NCI-H82 (cell line): Measurements from ENCODE around the gene ADAMTS16.

Source experiments
- DNase-seq: peaks from one replicate; lab custom pipeline; 2025; lab: John Stamatoyannopoulos, UW

The ADAMTS16 gene

DNA sequence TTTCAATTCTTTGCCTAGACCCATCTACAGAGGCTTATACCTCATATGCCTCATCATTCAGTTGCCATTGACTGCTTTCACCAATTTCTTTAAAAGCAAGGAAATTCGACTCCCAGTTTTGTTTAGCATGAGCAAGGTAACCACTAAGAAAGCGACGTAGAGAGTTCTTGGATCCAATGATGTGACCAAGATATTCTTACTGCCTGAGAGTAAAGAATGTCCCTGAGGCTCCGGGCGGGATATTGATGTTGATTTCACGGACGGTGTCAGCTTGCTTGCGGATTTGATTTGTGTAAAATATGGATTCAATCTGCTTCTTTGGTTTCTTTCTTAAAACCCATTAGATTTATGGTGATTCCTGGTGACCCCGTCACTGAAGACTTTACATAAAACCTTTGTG lies 147.3 kb downstream of the ADAMTS16 start:
- DNase-seq = no peak

DNA sequence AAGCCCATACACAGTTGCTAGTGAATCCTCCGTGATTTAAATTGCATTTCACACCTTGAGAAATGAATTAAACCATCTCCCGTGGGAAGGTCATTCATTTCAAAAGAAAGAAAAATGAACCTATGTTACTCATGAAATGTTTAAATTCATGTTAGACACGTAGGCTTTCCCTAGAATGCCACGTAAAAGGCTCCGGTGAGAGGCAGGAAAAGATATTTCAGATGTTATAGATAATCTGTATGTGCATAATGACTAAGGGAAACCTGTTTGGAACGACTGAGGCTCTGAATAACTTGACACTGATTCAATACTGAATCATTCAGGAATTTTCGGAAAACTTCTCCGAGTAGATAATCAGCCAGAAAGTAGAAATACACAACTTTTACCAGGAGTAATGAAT lies 148.1 kb downstream of the ADAMTS16 start:
- DNase-seq = no peak

DNA sequence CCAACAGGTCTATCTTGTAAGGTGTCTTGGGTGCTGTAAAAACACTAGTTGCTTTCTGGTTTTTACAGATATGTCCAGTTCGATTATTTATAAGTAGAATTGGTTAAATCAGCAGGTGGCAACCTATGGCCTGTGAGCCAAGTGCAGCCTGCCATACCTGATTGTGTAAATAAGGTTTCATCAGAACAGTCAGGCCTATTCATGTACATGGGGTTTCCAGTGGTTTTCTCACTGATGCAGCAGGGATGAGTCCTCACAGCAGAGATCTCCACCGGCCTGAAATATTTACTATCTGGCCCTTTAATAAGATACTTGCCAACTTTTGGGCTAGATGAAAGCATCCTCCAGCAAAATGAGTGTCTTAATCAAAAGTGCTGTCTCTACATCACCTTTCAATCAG lies 149.4 kb downstream of the ADAMTS16 start:
- no peak for DNase-seq

DNA sequence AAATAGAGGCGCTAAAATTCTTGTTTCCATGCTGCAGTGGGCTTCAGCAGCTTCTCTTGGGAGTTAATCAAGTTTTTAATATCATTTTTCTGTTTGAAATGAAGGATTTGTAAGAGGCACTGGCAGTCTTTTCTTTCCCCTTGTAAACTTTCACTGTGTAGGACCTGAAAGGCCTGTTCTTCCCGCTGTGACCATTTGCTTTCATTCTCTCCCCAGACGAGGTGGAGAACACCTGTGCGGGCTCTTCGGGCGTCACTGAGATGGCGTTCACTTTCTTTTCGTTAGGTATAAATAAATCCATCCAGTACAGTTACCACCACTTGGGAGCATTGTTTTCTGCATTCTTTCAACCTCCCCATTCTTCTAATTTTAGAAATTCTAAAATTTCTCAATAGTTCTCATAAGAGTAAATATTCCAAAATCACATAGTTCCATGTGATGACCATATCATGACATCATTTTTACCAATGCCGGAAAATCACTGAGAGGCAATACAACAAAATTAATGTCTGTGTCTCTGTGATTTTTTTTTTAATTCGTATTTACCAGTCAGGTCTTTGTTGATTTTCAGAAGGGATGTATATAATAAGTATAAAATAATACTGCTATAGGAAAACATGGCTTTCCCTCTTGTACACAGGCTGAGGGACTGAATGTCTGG lies 150.7 kb downstream of the ADAMTS16 start:
- no peak for DNase-seq

DNA sequence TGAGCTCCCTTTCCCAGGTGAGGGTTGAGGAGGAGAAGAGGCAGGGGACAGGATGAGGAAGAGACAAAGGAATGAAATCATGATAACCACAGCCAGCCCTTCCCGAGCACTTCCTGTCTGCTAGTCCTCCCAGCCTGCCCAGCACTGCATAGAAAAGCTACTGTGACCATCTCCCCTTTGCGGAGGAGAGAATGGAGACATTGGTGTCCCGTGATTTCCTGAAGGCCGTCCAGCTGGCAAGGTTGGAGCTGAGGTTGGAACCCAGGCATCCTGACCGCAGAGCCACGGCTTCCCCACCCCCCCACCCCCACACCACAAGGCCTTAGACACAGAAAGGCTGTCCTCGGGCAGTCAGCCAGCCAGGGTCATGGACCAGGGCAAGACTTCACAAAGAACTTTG lies 151.2 kb downstream of the ADAMTS16 start:
- no peak for DNase-seq

DNA sequence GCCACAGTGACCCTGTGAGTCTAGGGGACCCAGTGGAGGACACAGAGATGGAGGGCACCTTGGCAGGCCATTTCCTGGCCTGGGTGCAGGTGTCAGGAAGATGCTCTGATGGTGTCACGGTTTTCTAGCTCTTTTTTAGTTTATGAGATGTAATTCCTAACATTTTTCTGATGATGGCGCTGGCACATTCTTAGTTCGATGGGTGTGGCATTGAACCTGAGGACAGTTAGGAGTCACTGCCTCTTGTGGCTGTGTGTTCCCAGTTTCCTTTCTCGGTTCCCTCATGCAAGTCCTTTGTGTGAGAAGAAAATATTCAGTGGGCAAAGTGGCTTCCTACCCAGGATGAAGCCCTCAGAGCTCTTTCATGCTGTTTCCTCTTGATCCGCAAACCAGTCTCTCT lies 152.9 kb downstream of the ADAMTS16 start:
- DNase-seq = no peak

DNA sequence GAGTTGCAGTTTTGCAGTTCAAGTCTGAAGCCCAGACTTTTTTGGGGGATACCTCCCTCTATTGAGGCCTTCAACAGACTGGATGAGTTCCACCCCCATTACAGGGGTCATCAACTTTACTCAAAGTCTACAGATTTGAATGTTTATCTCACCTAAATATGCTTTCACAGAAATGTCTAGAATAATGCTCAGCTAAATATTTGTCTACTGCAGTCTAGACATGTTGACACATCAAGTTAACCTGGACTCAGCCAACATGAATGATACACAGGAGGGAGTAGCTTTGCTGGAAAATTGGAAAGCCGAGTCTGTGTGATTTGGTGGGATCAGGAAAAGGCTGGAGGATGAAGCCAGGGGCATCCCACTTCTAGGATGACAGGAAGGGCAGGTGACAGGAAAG lies 154.3 kb downstream of the ADAMTS16 start:
- DNase-seq = no peak

DNA sequence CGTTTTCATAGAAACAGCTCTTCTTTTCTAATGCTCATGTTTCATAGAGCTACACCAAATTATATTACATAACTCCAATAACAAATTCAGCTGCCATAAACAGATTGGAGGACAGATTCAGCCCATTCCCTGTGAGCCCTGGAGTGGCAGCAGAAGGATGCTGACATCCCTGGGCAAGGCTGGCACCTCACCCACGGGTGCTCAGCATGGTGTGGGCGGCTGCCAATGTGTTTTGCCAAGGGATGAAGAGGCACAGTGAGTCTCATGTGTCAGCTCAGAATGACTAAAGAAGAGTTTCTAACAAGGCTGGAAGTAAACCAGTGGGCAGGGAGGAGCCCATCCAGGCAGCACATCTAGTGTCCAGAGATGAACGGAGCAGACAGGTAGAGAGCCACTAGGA lies 155.2 kb downstream of the ADAMTS16 start:
- no peak for DNase-seq

DNA sequence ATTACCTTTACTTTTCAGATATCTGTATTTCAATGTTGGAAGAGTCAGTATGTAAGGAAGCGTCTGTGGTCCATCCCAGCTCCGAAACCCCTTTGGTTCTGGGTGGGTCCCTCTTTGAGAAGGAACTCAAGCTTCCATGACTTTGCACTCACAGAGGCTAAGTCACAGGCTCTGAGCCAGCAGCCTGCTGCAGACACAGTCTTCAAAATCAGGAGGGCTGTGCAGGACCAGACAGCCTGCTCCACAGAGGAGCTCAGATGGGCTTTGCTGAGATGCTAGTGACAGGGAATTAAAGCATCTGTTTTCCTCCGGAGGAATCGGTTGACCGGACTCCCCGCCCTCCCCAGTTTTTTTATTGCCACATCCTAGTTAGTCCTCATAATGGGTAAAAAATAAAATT lies 155.9 kb downstream of the ADAMTS16 start:
- DNase-seq = no peak

DNA sequence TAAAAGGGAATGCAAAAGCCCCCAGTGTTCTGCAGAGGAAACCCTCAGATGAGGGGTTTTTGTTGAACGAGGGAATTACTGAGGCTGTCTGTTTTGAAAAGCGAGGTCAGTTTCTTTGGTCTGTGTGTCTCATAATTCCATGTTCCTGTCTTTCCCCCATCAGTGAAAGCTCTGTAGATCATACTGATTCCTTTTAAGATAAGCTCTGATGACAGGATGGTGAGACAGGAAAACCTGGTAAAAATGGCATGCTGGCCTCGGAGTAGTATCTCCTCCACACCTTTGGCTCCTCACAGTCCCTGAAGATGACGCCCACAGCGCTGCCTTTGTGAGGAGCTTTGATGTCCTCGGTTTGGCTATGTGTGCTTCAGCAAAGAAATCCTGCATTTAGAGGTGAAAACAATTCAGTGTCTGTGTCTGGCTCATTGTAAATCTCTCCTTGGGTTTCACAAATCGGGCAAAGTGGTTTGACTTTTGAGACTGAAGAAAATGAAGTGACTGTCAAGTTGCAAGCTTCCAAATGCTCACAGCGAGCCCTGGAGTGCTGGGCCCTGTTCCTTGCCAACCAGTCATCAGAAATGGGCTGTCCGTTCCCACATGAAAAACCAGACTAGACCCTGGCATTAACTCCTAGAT lies 157.4 kb downstream of the ADAMTS16 start:
- no peak for DNase-seq

DNA sequence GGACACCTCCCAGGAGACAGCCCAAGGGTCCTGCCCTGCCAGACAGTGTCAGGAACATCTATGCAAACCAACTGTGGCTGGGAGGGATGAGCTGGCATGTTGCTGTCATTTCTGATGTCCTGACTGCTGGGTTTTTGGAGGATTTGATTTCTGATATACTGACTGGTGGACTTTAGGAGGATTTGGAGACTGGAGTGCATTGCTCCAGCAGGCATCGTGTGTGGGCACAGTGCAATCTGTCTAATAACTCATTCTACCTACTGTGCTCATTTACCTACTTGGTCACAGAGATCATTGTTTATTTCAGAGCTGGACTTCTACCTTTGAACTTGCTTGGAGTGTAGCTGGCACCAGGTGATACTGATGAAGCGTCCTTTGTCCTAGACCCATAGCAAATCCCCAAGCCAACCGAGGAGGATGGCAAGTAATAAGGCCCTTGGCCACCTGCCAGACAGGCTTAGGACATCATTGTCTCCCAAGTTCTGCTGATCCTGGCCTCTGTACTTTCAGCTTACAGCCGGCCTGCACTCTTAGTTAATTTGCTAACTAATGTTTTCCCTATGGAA lies 158.0 kb downstream of the ADAMTS16 start:
- peak; percentile 85 for DNase-seq

DNA sequence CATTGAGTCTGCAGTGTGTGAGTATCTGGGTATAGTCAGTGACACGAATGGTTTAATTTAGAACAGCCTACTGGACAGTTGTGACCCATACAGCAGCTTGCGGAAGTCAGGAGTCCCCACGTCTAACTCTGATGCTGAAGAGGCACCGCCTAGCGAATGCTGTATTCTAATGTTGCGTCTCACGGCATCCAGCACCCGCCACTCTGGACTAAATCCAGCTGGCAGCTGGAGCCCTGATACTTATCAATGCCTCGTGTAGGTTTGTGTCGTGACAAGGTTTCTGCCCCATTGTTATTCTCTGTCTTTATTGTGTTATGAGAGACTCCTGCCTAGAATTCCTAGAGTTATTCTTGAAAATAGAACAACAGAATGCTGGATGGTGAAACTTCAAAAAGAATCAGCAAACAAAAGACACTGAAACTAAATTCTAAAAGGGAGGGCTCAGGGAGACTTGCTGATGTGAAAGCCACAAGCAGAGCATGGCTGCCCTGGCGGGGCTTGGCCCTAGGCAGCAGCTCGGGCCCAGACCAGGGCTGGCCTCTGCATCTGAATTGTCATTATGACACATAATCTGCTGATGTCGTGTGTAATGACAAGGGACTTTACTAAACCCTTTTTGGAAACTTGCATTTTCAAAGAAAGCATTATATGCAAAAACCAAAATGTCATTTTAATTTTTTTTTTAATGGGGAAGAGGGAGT lies 158.9 kb downstream of the ADAMTS16 start:
- no peak for DNase-seq

DNA sequence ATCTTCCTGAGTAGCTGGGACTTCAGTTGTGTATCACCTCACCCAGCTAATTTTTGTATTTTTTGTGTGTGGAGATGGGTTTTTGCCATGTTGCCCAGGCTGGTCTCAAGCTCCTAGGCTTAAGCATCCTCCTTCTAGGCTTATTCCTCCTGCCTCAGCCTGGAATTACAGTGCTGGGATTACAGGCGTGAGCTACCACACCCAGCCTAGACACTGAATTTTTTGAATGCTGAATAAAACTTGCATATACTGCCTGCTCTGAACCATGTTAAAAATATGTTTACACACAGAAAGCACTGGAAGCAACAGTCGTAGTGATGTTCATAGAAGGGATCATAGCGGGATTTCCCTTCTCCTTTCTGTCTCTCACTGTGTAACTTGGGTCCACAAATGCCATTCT lies 161.0 kb downstream of the ADAMTS16 start:
- DNase-seq = no peak

DNA sequence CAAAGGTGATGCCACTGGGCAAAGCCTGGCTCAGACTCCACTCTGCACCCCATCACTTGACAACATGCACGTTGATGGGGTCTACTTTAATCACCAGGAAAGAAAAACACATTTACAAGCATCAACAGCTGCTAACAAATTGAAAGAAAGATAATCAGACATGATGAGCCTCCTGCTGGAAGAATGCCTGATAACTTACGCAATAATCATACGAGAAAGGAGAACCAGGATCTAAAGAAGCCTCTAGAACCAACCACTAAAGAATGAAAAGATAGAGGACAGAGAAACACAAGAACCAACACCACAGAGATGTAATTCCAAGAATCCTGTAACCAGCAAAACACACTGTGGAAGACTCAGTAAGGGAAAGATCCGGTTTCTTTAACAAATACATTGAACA lies 162.1 kb downstream of the ADAMTS16 start:
- DNase-seq = no peak

DNA sequence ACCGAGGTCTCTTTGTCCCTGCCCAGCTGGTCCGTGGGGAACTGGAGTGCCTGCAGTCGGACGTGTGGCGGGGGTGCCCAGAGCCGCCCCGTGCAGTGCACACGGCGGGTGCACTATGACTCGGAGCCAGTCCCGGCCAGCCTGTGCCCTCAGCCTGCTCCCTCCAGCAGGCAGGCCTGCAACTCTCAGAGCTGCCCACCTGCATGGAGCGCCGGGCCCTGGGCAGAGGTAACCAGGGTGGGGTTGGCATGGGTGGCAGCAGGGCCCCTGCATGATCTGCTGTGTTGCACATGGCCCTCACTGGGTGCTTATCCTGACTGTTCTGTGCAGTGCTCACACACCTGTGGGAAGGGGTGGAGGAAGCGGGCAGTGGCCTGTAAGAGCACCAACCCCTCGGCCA lies 163.1 kb downstream of the ADAMTS16 start:
- DNase-seq = no peak

DNA sequence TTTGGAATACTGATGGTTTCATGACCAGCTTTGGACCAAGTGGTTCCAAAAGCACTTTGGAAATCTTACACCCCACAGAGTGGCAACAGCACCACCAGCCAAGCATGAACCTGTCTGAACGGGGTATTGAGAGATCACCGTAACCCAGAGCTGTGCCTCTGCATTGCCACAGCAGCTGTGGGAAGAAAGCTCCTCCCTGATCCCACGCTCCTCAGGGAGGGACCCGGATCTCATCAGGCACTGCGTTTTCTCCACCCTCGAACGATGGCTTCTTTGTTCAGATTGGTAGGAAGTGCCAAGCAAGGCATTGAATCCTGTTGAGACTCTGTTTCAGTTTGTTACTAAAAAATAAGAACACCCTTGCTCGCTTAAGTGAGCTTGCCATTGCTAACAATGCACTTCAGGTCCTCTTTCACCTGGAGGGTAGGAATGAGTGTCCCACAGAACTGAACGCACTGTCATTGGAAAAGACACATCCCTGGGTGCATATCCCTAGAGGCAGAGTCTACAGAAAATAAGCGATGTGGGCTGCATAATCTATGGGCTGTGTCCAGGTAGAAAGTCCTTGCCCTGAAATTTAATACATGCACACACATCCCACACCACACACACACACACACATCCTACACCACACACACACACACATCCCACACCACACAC lies 164.4 kb downstream of the ADAMTS16 start:
- peak; percentile 37 for DNase-seq

DNA sequence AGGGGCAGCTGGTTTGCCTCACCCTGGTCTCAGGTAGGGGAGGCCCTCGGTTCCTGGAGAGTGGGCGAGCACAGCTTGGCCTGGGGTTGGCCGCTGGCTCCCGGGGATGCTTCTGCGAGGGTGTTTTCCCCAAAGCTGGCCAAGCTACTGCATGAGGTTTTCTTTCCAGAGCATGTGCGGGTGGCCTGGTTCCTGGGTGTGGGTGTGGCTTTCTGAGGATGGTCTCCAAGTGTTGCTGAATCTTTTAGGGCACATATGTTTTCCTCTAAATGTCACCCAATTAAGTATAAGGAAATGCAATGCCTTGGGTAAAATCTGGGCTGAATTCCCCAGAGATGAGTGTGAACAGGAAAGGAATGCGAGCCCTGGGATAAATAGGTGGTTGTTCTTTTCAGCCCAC lies 166.6 kb downstream of the ADAMTS16 start:
- DNase-seq = no peak

DNA sequence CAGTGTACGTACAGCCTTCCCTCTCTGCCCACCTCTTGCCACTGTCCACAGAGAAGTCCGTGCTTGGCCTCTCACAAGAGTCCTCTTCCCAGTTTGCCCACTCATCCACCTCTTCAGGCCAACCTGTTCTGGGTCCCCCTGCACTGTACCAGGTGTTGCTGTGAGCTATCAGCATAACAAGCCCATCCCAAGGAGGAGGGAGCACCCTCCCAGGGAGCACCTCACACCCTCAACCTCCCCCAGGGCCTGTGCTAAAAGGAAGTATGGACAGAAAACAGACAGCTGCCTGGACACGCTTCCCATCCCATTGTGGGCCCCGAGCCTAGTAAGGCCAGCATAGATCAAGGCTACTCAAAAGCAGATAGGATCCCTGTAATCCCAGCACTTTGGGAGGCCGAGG lies 168.2 kb downstream of the ADAMTS16 start:
- DNase-seq = no peak

DNA sequence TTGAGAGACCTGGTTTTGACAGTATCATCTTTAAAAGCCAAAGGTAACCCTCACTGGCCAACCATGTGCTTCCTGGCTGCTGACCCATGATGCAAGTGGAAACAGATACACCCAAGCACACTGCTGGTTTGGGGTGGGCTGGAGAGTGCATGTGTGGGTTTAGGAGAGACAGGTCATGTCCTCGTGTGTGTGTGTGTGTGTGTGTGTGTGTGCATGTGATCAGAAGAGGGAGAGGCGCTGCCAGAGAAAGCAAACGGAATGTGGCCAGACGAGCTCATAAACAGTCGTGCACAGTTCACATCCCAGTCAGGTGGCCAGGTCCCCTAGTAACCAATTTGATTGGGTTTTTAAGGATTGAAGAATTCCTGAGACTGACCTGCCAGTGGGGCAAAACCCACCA lies 169.5 kb downstream of the ADAMTS16 start:
- no peak for DNase-seq

DNA sequence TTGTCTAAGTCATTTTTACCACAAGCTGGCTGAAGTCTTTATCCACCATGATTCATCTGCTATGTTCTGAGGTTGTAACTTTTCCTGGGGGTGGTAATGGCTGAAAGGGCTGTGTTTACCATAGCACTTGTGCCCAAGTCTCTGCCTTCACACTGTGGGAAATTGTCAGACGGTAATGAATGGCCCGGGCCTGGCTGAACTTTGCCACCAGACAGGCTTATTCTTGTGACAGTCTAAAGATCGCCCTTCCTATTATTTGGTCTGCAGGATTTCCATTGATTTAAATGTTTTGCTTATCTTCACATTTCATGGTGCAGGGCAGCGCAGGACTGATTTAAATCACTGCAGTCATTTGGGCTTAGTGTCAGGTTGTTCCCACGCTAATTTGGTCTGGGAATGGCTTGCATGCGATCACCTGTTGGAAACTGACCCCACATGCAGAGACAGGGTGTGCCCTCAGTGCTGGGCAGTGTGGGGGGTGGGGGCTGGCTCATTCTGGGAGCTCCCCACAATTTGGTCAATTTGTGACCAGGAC lies 173.0 kb downstream of the ADAMTS16 start:
- DNase-seq = no peak

DNA sequence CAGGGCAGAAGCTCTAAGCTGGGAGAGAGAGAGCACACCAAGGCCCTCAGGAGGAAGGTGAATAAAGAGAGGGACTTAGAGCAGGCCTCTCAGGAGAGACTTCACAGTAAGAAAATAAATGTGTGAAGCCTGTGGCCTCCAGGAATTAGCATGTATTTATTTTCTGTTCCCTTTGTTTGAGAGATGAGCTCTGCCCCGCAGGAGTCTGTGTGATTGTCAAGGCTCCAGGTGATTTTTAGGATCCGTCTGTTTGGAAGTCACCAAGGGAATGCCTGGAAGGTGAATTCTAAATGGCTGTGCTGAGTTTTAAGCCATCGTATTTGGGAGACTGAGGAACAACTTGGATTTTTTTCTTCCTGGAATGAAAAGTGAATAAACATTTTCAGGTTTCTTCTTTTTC lies 174.0 kb downstream of the ADAMTS16 start:
- no peak for DNase-seq

DNA sequence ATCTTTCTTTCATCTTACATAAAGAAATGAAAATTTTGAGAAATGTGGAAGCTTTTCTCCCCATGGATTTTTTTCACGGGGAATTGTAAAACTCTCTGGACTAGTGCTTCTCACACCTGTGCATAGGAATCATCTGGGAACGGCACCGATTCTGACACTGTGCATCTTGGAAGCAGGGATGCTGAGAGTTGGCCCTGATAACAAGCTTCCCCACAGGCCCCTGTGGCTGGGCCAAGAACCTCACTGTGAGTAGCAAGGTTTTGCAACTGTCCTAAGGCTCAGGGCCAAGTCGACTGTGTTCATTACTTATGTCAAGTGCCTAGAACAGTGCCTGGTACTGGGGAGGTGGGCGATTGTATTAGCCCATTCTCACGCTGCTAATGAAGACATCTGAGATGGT lies 174.5 kb downstream of the ADAMTS16 start:
- DNase-seq = no peak
